Brain pericyte (primary cell): Measurements from ENCODE around the gene KCNB1.
A peak's percentile ranks its signal among the peaks of the same experiment; 100 is the strongest.

Experiments used
- DNase-seq: peaks from one replicate; pipeline ENCODE4 v3.0.0-alpha.2; 2012; ENCODE audit warnings: low read depth, low spot score

The KCNB1 gene

DNA sequence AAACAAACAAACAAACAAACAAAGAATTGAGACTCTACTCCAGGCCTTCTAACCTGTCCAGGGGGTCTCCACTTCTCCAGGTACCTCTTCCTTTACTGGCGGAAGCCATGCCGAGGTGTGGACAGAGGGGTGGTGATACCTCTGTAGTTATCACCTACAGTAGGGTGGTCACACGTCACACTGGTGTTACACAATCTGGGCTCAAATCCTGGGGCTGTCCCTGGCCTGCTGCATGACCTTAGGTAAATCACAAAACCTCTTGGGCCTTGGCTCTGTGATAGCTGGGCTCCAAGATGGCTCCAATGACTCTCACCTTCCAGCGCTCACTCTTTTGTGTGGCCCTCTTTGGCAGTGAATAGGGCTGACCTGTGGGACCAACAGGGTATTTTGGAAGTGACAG lies 127.8 kb downstream of the KCNB1 start:
- DNase-seq = no peak

DNA sequence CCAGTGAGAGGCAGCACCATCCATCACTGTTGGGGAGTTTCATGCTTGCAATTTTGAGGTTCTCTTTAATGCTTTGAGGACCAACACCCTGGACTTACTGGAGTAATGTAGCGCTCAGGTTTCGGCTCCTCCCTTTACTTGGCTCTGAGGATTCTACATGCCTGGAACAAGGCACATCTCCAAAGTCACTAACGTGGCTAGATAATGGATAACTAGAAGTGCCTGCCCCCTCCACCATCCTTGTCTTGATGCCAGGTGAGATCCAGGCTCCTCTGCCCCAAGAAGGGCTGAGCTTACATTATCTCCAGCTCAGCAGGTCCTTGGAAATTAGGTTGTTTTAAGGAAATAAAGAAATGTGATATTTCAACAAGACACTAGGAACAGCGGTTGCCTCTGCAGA lies 129.1 kb downstream of the KCNB1 start:
- no peak for DNase-seq

DNA sequence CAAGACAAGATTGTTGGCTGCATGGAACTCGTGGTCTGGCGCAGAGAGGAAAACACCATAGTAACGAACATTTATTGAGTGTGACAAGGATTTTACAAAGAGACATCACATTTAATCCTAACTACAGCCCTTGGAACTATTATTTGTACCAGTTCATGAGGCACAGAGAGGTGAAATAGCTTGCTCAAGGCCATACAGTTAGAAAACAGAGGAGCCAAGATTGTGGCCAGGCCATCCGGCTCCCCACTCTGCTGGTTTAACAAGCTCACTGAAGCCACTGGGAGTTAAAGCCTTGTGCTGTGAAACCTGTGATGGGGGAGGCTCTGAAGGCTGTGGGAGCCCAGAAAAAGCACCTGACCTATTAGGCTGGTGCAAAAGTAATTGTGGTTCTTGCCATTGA lies 129.7 kb downstream of the KCNB1 start:
- no peak for DNase-seq

DNA sequence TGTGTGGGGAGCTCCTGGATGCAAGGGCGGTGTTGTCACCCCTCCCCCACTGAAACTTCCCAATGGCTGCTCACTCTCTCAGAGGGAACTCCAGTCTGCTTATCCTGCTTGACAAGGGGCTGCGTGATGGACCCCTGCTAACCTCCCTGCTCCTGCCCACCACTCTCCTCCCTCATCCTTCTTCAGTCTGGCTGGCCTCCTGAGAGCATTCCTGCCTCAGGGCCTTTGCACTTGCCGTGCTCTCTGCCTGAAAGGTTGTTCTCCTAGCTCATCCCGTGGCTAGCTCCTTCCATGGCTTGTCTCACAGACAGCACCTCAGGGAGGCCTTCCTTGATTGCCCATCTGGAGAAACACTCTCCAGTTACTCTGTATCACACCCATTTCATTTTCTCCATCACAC lies 130.7 kb downstream of the KCNB1 start:
- no peak for DNase-seq

DNA sequence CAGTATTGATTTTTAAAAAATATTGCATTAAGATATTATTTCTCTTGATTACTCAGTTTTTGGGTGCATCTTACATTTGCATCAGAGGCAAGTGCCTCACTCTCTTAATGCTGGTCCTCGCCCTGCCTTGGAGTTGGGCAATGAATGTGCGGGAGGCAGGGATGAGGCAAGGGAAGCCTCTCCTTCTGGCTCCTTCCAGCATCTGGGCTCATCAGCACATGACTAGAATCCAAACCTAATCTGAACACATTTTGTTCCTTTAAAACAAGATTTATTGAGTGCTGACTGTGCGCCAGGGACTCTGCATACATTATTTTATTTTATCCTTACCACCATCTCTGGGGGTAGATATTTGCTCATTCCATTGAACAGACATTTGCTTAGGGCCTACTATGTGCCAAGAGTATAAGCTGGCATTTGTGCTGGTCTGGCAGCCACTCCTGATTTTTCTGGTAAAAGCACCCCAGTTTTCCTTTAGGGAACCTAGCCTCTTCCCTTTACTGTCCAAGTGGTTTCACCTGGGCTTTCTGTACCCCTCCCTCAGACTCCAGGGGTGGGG lies 132.7 kb downstream of the KCNB1 start:
- DNase-seq = no peak

DNA sequence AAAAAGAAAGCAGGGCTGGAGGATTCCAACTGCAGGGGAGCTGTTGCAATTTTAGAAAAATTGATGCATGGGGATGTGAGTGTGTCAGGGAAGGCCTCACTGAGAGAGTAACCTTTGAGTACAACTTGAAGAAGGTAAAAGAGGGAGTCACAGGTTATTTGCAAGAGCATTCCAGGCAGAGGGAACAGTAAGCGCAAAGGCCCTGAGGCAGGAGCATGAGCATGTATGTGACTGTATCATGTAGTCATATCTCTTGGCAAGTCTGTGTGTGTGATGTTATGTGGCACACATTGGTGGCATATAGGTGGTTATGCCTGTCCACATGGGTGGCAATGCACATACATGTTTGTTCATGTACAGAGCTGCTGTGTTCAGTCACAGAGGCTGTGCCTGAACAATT lies 133.4 kb downstream of the KCNB1 start:
- no peak for DNase-seq

DNA sequence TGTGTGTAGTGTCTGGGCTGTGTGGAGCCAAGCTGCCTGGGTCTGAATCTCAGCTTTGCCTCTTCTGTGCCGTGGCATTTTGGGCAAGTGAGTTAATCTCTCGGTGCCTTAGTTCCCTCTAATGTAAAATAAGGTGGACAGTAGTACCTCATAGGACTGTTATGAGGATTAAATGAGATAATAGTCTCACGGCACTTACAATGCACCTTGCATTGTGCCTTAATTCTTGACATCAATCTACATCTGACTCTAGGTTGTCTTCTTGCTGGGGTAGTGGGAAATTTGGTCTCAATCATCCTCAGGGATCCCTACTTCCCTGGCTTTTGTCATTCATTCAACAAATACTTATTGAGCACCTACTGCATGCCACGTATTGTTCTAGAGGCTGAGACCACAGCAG lies 133.9 kb downstream of the KCNB1 start:
- DNase-seq = no peak

DNA sequence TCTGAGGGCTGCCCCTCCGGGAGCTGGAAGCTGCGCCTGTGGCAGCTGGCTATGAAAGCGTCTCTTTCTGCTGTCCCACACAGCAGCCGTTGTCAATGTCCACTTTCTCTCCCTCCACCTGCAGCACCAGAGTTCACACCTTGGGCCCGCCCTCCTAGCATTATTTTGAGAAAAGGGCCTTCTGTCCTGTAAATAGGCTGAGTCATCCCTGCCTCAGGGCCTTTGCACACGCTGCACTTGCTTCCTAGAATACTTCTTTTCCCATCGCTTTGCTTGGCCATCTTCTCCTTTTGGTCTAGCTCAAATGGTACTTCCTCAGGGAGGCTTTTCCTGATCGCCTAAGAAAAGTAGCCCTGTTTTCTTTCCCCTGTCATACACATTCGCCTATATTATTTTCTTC lies 135.3 kb downstream of the KCNB1 start:
- DNase-seq = no peak

DNA sequence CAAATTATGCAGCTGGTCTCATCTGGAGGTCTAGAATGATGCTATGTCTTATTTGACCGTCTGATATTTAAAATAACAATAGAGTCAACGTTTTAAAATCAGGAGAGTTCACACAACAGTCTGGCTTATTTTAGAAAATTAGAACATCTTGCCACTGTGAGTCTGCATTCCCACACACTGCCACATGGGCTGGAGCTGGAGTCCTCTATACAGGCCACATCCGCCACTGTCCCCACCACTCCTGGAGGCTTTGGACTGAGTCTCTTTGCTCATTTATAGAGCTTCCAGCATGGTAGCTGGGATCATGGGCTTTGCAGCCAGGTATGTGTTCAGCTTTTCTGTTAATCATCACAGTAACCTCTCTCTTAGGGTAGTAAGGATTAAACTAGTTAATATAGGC lies 135.8 kb downstream of the KCNB1 start:
- DNase-seq = no peak

DNA sequence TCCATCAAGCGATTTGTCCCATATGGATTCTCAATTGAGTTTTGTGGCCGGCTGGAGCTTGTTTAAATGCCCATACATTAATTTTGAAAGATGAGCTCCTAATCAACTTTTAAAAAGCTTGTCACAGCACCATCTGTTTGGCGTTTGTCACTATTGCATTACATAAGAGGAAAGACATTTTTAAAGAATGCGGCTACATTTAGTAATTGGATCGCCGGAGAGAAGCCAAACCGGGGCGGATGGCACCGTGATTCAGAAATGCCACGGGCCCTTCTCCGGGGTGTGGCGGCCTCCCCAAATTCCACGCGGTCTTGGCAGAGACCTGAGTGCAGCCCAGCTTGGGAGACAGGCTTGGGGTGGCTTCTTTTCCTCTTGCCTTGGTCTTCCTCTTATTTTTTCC lies 136.9 kb downstream of the KCNB1 start:
- DNase-seq = no peak

DNA sequence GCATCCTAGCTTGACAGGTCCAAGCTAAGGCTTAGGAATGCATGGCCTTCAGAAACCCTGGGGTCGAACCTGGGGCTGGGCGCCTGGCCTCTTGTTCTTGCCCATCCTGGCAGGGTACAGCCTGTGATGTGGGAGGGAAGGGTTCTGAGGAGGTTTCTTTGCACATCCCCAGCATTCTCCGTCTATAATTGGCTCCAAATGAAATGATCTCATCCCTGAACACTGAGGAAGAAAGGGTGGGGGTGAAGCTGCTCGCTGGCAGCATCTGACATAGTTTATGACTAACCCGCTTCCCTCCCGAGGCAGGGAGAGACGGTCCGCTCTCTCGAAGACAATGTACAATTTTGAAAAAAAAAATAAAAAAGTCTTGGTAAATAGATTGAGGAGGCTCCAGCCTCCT lies 137.5 kb downstream of the KCNB1 start:
- peak; percentile 57 for DNase-seq

DNA sequence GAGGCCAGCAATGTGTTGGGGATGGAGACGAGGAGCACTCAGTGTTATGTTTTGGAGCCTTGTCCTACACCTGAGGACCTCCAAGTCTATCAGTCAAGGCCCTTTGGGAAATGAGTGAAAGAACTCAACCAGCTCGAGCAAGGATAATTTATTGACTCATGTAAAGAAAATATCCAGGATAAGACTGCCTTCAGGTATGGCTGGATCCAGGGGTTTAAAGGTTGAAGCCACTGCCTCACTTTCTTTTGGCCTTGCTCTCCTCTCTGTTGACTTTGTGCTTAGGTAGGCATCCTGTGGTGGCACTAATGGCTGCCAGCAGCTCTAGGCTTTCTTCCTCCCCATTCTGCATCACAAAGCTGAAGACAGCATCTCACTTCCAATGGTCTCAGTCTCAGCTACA lies 138.3 kb downstream of the KCNB1 start:
- DNase-seq = no peak

DNA sequence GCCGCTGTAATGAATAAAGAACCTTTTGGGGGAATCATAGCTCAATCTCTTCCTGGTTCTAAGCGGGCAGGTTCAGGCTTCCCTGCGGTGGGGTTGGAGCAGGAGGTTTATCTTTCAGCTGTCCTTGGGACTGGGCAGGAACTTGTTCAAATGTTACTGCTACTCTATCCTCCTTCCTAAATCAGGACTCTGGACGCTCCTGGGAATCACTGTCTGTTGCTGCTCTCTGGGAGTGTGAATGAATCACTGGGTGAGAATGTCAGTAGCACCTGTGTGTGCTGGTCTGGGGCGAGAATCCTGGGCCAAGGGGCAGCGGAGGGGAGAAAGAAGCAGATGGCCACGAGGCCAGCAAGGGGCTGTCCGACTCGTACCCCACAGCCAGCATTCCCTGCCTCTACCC lies 139.2 kb downstream of the KCNB1 start:
- no peak for DNase-seq

DNA sequence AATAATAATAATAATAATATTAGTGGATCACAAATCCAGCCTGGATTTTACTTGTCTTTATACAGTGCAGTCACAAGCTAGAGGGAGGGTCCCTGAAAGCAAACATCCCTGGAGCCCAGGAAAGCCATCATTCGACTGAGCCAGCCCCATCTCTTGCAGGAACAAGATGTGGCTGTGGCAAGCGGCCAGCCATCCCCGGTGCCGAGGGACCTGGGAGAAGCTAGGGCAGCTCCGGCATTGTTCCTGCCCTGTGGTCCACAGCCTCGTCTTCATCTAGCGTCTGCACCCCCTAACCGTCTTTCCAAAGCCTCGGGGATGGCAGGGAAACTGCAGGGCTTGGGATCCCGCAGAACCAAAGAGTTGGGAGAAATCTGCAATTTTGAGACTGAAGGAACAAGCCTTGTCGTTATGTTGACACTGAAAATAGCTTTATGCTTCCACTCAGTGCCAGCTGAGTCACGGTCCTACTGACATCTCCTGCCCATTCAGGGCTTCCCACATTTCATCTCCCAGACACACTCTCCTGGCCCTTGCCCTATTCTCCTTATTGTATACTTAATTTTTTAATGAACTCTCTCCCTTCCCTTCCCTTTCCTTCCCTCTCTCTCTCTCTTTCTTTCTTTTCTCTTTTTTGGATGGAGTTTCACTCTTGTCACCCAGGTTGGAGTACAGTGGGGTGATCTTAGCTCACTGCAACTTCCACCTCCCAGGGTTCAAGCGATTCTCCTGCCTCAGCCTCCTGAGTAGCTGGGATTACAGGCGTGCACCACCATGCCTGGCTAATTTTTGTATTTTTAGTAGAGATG lies 142.1 kb downstream of the KCNB1 start:
- no peak for DNase-seq

DNA sequence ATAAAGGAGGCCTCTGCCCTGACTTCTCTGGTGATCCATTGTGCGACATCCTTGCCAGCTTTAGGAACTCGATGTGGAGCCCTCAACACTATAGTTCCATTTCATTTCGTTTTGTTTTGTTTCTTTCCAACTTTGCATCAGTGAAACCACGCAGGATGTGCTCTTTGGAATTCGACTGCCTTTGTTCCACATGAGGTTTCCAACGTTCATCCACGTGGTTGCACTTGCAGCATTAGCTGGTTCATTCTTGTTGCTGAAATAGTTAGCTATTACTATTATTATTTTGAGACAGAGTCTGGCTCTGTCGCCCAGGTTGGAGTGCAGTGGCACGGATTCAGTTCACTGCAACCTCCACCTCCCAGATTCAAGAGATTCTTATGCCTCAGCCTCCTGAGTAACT lies 143.3 kb downstream of the KCNB1 start:
- no peak for DNase-seq

DNA sequence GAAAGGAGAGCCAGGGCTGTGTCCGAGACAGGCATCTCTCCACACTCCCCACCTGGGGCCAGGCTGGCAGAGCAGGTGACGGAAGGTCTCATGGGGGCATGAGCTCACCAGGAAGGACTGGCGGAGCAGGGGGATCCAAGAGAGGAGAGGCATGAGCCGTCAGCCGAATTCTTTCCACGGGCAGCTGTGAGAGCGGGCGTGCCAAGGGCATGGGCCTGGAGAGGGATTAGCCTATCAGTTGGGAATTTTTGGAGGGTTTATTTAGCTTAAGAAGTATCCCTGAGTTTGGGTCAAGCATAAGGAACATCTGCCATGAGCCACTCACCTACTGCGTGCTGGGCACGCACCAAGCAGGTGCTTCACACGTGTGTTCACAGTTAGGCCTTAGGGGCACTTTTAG lies 144.4 kb downstream of the KCNB1 start:
- no peak for DNase-seq

DNA sequence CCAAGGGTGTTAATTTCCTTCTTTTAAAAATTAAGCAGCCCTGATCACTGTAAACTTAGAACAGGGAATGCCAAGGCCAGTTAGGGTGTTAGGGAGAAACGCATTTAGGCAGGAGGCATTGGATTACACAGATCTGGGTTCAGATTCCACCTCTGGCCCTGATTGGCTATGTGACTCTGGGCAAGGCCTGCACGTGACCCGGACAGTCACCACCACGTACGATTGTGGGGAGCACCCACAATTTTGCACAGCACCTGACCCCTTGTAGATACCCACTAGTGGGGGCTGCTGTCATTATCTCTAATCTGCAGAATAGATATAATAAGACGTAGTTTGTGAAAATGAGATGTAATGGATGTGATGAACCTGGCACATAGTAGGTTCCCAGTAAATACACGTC lies 145.1 kb downstream of the KCNB1 start:
- no peak for DNase-seq

DNA sequence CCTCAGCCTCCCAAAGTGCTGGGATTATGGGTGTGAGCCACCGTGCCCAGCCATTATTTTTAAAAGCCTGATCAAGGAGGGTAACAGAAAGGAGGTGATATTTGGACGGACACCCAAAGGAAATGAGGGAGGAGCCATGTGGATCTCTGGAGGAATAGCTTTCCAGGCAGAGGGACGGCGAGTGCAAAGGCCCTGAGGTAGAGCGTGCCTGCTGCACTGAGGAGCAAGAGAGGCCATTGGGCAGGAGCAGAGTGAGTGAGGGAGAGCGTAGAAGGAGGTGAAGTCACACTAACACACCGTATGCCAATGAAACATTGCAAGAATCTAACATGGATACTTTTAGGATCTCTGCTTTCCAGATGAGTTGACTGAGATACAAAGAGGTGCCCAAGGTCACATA lies 145.7 kb downstream of the KCNB1 start:
- no peak for DNase-seq

DNA sequence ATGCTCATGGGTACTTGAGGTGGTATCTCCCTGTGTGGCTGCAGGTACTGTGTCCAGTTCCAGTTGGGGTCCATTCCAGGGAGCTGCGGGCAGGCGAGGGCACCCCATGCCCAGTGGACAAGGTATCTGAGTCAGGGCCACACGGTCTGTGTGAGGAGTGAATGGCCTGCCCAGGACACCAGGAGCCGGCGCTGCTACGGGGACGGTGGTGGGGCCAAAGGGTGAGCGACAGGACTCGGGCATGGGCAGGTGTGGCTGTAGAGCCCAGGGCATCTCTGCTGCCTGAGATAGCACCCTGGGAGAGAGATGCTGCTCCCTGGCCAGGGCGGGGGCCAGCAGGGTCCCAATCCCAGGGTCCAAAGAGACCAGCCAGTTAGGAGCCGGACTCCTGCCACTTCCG lies 147.0 kb downstream of the KCNB1 start:
- no peak for DNase-seq

DNA sequence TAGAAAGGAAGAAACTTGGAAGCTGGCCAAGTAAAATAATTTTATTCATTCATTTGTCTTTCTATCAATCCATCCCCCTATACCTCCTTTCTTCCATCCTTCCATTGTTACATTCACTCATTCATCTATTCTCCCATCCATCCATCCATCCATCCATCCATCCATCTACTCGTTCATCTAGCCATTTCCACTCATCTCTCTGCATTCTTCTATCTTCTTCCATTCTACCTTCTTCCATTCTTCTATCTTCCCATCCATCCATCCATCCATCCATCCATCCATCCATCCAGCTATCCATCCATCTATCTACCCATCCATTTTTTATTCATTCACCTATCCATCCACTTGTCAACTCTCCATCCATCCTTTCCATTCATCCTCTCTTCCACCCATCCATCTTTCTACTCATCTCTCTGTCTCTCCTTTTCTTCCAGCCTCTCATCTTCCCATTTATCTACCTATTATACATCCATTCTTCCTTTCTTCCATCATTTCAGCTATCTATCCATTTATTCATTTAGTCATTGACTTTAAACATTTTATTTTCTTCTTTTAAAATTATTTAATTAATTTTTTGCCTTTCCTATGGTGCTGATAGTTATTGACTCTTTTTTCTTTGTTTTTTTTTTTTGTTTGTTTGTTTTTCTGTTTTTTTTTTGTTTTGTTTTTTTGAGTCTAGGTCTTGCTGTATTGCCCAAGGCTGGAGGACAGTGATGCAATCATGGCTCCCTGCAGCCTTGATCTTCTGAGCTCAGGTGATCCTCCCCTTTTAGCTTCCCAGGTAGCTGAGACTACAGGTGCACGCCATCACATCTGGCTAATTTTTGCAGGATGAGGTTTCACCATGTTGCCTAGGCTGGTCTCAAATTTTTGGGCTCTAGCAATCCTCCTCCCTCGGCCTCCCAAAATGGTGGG lies 151.5 kb downstream of the KCNB1 start:
- no peak for DNase-seq

DNA sequence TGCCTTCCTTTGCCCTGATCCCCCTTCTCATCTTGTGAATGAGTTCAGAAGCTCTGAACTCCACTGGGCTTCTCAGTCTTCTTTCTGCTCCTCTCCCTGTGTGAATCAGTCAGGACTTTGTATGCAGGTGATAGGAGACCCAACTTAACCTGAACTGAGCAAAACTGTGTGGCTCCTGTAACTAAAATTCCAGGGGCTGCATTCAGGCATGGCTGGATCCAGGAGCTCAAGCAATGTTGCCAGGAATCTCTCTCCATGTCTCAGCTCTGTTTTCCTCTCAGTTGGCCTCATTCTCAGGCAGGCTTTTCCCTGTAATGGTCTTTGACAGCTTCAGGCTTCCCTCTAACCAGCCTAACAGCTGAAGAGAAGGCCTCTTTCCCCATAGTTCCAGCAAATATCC lies 153.7 kb downstream of the KCNB1 start:
- DNase-seq = no peak

DNA sequence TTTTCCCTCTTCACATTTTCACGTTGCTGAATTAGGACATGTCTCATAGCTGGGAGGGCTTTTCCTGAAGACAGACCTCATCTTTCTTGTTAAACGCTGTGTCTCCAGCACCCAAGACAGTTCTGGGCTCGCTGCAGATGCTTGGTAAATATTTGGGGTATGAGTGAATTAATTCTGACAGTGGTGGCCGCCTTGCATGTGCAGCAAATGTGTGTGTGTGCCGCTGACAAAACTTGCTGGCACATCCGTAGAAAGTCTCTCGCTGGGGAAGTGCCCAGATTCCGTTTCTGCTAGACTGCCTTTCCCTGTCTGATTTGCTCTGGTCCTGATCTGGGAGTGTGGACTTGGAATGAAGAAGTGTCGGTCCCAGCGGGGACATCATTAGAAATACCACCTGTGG lies 156.4 kb downstream of the KCNB1 start:
- DNase-seq = no peak

DNA sequence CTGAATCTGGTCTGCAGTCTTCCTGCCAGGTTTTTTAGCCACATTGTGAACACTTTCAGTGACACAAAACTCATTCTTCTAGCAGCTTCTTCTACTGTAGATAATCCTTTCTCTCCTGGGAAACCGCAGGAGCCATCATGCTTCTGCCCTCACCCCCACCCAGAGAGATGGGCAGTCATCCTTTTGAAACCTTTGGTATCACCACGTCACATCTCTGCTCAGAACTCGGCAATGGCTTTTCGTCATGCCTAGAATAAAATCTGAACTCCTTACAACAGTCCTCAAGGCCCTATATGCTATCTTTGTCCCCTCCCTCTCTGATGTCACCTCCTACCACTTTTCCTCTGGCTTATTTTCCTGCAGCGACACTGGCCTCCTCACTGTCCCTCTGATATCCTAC lies 158.2 kb downstream of the KCNB1 start:
- DNase-seq = no peak
